ENCODE measurements around the gene FOXJ1.

GRCh38 chr17:76106703-76107102, 34.3 kb downstream of the FOXJ1 start:
- TF ChIP-seq CBX8 (IDR thresholded peaks at IDR 0.05) (no peak), CTCF (IDR thresholded peaks at IDR 0.05) (no peak), EP300 (IDR thresholded peaks at IDR 0.05) (no peak), BHLHE40 (IDR thresholded peaks at IDR 0.05; ENCODE audit: low read depth, low read length) (no peak), POLR2A (IDR thresholded peaks at IDR 0.05; ENCODE audit: low read length) (no peak), MAX (IDR thresholded peaks at IDR 0.05) (no peak)
